BE2C (cell line): Measurements from ENCODE around the gene ADAMTSL3.

Experiments
- DNase-seq: peaks from one replicate; pipeline ENCODE4 v3.0.0-alpha.2; 2020
- H3K27me3 ChIP-seq: fragments of 250-450 bp; sonication (Bioruptor Pico); 2 replicates; pipeline ENCODE4 v1.5.1; 2020; ENCODE audit warnings: mild to moderate bottlenecking
- H3K36me3 ChIP-seq: fragments of 250-450 bp; sonication (Bioruptor Pico); 2 replicates; pipeline ENCODE4 v1.5.1; 2020; ENCODE audit warnings: mild to moderate bottlenecking
- H3K4me1 ChIP-seq: fragments of 250-450 bp; sonication (Bioruptor Pico); 2 replicates; pipeline ENCODE4 v1.5.1; 2020
- H3K4me3 ChIP-seq: 2 replicates; pipeline ENCODE4 v1.5.1; 2011; ENCODE audit warnings: low read depth, low read length
- H3K9me3 ChIP-seq: fragments of 250-450 bp; sonication (Bioruptor Pico); 2 replicates; pipeline ENCODE4 v1.5.1; 2020
- TF ChIP-seq, protein P1 (sequence below): IDR thresholded peaks from 2 replicates; pipeline ENCODE4 v1.5.1; 2012; ENCODE audit warnings: mild to moderate bottlenecking, low read depth, low read length

ADAMTSL3 gene

DNA sequence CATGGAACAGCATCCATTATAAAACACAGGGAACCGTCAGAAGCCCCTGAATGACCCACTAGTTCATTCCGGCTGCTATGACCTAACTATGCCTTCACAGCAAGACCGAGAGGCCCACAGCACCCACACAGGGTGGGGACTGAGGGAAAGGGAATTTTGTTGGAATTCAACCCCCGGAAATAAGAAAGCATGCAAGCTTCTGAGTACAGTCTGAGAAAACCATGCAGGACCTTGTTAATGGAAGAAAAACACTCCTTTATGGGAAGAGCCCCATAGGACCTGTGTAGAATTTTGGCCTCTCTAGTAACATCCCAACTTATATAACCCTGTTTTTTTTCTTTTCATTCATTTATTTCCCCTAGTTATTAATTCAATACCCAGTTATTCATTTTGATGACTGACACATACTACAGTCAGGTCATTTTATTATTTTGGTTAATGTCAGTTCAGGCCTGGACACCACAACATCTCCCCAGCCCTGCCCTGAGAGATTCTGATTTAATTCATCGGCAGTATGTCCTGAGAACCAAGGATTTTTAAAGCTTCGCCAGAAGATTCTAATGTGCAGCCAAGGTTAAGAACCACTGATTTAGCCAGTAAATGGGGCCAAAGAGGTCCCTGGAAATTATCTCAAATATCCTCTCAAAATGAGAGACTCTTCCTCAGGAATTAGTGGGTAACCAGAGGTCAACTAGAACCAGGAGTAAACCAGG lies 350.0 kb downstream of the ADAMTSL3 start:
- TF ChIP-seq, protein P1, sequence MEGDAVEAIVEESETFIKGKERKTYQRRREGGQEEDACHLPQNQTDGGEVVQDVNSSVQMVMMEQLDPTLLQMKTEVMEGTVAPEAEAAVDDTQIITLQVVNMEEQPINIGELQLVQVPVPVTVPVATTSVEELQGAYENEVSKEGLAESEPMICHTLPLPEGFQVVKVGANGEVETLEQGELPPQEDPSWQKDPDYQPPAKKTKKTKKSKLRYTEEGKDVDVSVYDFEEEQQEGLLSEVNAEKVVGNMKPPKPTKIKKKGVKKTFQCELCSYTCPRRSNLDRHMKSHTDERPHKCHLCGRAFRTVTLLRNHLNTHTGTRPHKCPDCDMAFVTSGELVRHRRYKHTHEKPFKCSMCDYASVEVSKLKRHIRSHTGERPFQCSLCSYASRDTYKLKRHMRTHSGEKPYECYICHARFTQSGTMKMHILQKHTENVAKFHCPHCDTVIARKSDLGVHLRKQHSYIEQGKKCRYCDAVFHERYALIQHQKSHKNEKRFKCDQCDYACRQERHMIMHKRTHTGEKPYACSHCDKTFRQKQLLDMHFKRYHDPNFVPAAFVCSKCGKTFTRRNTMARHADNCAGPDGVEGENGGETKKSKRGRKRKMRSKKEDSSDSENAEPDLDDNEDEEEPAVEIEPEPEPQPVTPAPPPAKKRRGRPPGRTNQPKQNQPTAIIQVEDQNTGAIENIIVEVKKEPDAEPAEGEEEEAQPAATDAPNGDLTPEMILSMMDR, result no peak
- H3K9me3 ChIP-seq, result no peaks in the 10 kb centered on the region
- peaks cover 3% of the 10 kb centered on the region; the same call in 1 of the 2 replicates for H3K27me3 ChIP-seq

DNA sequence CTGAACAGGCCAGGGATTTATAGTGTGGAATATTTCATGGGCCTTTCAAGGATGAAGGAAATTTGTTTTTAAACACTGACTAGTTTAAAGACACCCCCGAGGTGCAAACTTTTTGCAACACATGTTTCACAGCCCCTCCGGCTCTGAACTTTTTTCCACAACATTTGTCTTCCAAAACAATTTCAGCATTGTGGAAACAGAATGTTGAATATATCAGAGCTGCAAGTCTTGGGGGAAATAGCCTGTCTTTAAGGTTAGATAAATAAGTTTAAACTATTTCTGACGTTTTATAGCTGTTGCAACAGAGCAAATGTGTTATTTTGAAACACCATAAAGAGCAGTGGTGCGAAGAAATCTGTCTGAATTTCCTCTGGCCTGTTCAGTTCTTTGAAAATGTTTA lies 352.5 kb downstream of the ADAMTSL3 start:
- H3K36me3 ChIP-seq, result no peaks in the 10 kb centered on the region
- TF ChIP-seq, protein P1, result no peak
- H3K27me3 ChIP-seq, result 0 out of 2 replicates have a peak, but pooled peaks cover 3% of the 10 kb centered on the region
- H3K4me3 ChIP-seq, result no peak overlapping the region
- H3K4me1 ChIP-seq, result no peaks in the 10 kb centered on the region
- DNase-seq, result no peak
- no peaks in the 10 kb centered on the region for H3K9me3 ChIP-seq

More for the DNA sequence above, 350.0 kb downstream of the ADAMTSL3 start:
- H3K36me3 ChIP-seq, result no peaks in the 10 kb centered on the region
- no peak for DNase-seq
- H3K4me1 ChIP-seq, result no peaks in the 10 kb centered on the region
- H3K4me3 ChIP-seq, result no peak overlapping the region

DNA sequence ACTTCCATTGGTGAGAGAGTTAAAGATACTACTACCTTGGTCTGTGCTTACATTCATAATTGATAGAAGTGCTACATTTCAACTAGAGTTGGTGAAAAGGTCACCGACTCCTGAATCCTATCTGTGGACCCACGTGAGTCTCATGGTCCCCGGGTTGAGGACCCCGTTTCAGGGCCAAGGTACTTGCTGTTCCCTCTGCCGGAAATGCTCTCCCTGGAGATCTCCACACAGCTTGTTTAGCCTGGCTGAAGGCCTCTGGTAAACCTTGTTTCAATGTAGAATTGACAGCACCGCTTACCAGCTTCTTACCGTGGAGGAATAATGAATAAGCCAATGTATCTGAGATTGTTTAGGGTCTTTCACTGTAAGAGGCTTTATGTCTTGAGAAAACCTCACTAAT lies 355.7 kb downstream of the ADAMTSL3 start:
- no peaks in the 10 kb centered on the region for H3K27me3 ChIP-seq
- TF ChIP-seq, protein P1, result no peak
- no peaks in the 10 kb centered on the region for H3K36me3 ChIP-seq
- H3K4me3 ChIP-seq, result no peak overlapping the region
- H3K9me3 ChIP-seq, result no peaks in the 10 kb centered on the region
- no peak for DNase-seq
- no peaks in the 10 kb centered on the region for H3K4me1 ChIP-seq

DNA sequence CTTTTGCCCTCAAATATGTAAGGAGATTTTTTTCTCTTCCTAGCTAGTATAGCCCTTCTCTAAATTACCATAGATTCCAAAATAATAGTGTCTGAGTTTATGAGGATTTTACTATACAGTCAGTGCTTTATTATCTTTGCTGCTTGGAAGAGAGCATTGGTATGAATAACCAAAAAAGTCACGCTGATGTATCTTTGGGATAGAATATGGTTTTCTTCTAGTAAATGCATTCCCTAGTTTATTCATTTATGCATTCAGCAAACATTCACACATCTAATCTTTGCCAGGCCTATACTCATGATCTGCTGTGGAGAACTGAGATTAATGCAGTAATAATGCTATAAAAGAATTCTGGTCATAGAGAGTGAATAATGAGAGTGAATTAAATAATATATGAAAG lies 356.3 kb downstream of the ADAMTSL3 start:
- no peak for DNase-seq
- TF ChIP-seq, protein P1, result no peak
- Histone ChIP-seq H3K9me3 (no peaks in the 10 kb centered on the region), H3K36me3 (no peaks in the 10 kb centered on the region), H3K4me1 (no peaks in the 10 kb centered on the region), H3K4me3 (no peak overlapping the region), H3K27me3 (no peaks in the 10 kb centered on the region)

DNA sequence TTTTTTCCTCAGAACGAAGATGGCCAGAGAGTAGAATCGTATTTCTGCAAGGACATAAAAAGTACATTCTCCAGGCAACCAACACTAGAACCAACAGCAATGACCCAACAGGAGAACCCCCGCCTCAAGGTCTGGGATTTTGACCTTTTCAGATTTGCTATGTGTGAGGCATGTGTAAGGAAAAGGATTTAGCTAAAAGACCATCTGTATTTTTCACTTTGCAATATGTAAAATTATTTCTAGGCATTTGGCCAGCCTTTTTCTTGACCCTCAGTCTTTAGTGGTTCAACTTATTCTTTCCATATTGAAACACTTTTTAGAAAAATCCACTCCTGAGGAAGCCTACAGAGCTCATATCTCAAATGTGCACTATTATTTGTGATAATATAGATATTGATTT lies 362.4 kb downstream of the ADAMTSL3 start:
- no peaks in the 10 kb centered on the region for H3K9me3 ChIP-seq
- no peaks in the 10 kb centered on the region for H3K4me1 ChIP-seq
- no peaks in the 10 kb centered on the region; the same call in 1 of the 2 replicates for H3K27me3 ChIP-seq
- DNase-seq, result no peak
- H3K4me3 ChIP-seq, result no peak overlapping the region
- TF ChIP-seq, protein P1, result no peak
- no peaks in the 10 kb centered on the region for H3K36me3 ChIP-seq

DNA sequence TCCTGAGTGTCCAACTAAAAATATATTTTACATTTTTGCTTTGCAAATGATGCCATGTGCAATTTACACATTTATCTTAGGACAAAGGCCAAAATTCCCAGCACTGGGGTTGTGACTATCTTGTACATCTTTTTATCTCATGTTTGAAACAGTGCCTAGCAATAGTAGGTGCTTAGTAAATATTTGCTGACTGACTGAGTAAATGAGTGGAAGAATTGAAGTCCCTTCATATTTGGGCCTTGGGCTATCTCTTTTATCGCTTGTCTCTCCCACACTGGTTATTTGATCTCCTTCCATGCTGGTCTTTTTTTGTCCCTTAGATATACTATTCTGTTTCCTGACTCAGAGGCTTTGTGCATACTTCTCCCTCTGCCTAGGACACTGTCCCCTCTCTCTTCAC lies 368.6 kb downstream of the ADAMTSL3 start:
- H3K4me3 ChIP-seq, result no peak overlapping the region

More for the DNA sequence above, 368.6 kb downstream of the ADAMTSL3 start:
- Histone ChIP-seq H3K4me1 (no peaks in the 10 kb centered on the region), H3K36me3 (no peaks in the 10 kb centered on the region), H3K9me3 (no peaks in the 10 kb centered on the region), H3K27me3 (no peaks in the 10 kb centered on the region; the same call in 1 of the 2 replicates)
- no peak for DNase-seq
- TF ChIP-seq, protein P1, result no peak
